GM23338 (cell line): Measurements from ENCODE around the gene NAB2.

Experiments
- EZH2 ChIP-seq: fragments of 200-600 bp; sonication (generic); IDR thresholded peaks from one replicate; pipeline ENCODE4 v1.8.0; 2017; ENCODE audit warnings: antibody characterized with exemption, mild to moderate bottlenecking, low read depth; ENCODE audit not compliant: unreplicated experiment
- EZH2phosphoT487 ChIP-seq: fragments of 200-600 bp; sonication (generic); IDR thresholded peaks from one replicate; pipeline ENCODE4 v1.8.1; 2018; ENCODE audit warnings: antibody characterized with exemption; ENCODE audit not compliant: unreplicated experiment
- JUNB ChIP-seq: IDR thresholded peaks from one replicate; pipeline ENCODE4 v1.6.1; 2016; ENCODE audit warnings: antibody characterized with exemption; ENCODE audit not compliant: unreplicated experiment
- POLR2AphosphoS5 ChIP-seq: IDR thresholded peaks from 2 replicates; pipeline ENCODE4 v1.6.1; 2016; ENCODE audit warnings: antibody characterized with exemption, low read depth
- ZNF331 ChIP-seq: fragments of 250-450 bp; sonication (Bioruptor Pico); IDR thresholded peaks from 2 replicates; pipeline ENCODE4 v1.5.0; 2020; ENCODE audit warnings: low read depth, mild to moderate bottlenecking, moderate library complexity
- TF ChIP-seq, protein P1 (sequence below), 2 experiments: fragments of 200-600 bp in 1 of 2; sonication (generic) in 1 of 2; conservative IDR thresholded peaks; 2 replicates each; pipeline versions ENCODE4 v1.5.1 to v1.6.1; 2016 to 2017; ENCODE audit warnings: antibody characterized with exemption in 2 of 2, low read depth in 2 of 2, mild to moderate bottlenecking in 2 of 2, moderate library complexity in 1 of 2
- TF ChIP-seq, protein P2 (sequence below): IDR thresholded peaks from one replicate; pipeline ENCODE4 v1.6.1; 2018; ENCODE audit warnings: antibody characterized with exemption; ENCODE audit not compliant: unreplicated experiment

DNA sequence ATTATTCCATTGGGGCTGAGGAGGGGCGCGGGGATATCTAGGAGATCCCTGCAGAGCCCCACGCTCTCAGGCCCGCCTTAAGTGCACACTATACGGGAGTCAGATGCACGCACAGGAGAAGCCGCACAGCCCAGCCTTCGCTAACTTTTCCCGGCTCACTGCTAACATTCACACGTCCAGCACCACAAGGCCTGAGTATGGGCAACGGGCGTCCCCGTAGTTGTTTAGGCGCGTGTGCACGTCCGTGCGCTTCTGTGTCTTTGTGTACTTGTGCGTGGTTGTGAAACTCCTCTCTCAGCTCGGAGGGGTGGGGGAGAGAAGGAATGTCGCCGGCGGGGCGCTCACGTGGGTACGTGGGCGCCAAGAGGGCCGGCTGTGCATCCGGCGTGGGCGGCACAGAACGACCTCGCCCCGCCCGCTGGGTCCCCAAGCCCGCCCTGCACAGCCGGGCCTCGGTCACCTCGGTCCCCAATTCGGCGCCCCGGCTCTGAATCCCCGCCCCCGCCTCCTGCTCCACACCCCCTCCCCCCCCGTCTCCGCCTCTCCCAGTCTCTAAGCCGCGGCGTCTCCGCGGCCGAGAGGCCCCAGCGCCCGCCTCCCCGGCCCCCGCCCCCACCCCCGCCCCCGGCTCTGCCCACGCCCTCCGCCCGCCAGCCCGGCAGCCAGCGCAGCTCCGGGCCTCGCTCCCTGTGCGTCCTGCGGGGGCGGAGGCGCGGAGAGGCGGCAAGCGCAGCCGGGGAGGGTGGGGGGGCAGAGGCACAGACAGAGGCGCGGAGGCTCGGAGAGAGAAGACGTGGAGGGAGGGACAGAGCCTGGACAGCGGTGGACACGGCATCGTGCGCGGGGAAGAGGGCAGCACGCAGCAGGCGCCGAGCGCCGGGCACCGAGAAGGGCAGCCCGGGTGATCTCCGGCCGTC lies at the start of gene NAB2:
- TF ChIP-seq, protein P1, sequence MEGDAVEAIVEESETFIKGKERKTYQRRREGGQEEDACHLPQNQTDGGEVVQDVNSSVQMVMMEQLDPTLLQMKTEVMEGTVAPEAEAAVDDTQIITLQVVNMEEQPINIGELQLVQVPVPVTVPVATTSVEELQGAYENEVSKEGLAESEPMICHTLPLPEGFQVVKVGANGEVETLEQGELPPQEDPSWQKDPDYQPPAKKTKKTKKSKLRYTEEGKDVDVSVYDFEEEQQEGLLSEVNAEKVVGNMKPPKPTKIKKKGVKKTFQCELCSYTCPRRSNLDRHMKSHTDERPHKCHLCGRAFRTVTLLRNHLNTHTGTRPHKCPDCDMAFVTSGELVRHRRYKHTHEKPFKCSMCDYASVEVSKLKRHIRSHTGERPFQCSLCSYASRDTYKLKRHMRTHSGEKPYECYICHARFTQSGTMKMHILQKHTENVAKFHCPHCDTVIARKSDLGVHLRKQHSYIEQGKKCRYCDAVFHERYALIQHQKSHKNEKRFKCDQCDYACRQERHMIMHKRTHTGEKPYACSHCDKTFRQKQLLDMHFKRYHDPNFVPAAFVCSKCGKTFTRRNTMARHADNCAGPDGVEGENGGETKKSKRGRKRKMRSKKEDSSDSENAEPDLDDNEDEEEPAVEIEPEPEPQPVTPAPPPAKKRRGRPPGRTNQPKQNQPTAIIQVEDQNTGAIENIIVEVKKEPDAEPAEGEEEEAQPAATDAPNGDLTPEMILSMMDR (conservative IDR thresholded peaks at IDR 0.05; ENCODE audit: low read depth in 2 of 2) = no peak
- TF ChIP-seq POLR2AphosphoS5 (no peak; the same call in 1 of the 2 replicates), EZH2phosphoT487 (no peak), EZH2 (no peak), JUNB (no peak), ZNF331 (CRISPR knock-in tag) (no peak)
- TF ChIP-seq, protein P2, sequence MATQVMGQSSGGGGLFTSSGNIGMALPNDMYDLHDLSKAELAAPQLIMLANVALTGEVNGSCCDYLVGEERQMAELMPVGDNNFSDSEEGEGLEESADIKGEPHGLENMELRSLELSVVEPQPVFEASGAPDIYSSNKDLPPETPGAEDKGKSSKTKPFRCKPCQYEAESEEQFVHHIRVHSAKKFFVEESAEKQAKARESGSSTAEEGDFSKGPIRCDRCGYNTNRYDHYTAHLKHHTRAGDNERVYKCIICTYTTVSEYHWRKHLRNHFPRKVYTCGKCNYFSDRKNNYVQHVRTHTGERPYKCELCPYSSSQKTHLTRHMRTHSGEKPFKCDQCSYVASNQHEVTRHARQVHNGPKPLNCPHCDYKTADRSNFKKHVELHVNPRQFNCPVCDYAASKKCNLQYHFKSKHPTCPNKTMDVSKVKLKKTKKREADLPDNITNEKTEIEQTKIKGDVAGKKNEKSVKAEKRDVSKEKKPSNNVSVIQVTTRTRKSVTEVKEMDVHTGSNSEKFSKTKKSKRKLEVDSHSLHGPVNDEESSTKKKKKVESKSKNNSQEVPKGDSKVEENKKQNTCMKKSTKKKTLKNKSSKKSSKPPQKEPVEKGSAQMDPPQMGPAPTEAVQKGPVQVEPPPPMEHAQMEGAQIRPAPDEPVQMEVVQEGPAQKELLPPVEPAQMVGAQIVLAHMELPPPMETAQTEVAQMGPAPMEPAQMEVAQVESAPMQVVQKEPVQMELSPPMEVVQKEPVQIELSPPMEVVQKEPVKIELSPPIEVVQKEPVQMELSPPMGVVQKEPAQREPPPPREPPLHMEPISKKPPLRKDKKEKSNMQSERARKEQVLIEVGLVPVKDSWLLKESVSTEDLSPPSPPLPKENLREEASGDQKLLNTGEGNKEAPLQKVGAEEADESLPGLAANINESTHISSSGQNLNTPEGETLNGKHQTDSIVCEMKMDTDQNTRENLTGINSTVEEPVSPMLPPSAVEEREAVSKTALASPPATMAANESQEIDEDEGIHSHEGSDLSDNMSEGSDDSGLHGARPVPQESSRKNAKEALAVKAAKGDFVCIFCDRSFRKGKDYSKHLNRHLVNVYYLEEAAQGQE = no peak
